Trophoblast cell (in vitro differentiated cells and primary cell): ENCODE results near the gene RASIP1.

Experiments used
- DNase-seq, 2 donors: peaks; one replicate each; pipeline ENCODE4 v3.0.0-alpha.2; 2016
- H2AFZ ChIP-seq: 2 replicates; pipeline ENCODE4 v1.6.1; 2013; ENCODE audit warnings: low read length, moderate library complexity, mild to moderate bottlenecking; ENCODE audit not compliant: insufficient read depth, poor library complexity
- H2AK5ac ChIP-seq: 2 replicates; pipeline ENCODE4 v1.6.1; 2013; ENCODE audit warnings: mild to moderate bottlenecking, low read length
- H2BK120ac ChIP-seq: 2 replicates; pipeline ENCODE4 v1.6.1; 2013; ENCODE audit warnings: low read length, mild to moderate bottlenecking, moderate library complexity; ENCODE audit not compliant: insufficient read depth, poor library complexity
- H2BK12ac ChIP-seq: 2 replicates; pipeline ENCODE4 v1.6.1; 2013; ENCODE audit warnings: mild to moderate bottlenecking, low read length, moderate library complexity
- H2BK5ac ChIP-seq: 2 replicates; pipeline ENCODE4 v1.6.1; 2013; ENCODE audit warnings: low read length, low read depth, moderate library complexity, mild to moderate bottlenecking; ENCODE audit not compliant: poor library complexity
- H3K14ac ChIP-seq: 2 replicates; pipeline ENCODE4 v1.6.1; 2013; ENCODE audit warnings: mild to moderate bottlenecking, low read length
- H3K18ac ChIP-seq: 2 replicates; pipeline ENCODE4 v1.6.1; 2013; ENCODE audit warnings: mild to moderate bottlenecking, low read length
- H3K23ac ChIP-seq: 2 replicates; pipeline ENCODE4 v1.6.1; 2013; ENCODE audit warnings: low read length
- H3K27ac ChIP-seq: 2 replicates; pipeline ENCODE4 v1.5.1; 2013; ENCODE audit warnings: low read depth, mild to moderate bottlenecking, inconsistent platforms, low read length, moderate library complexity
- H3K27me3 ChIP-seq: 2 replicates; pipeline ENCODE4 v1.6.1; 2013; ENCODE audit warnings: inconsistent platforms, mild to moderate bottlenecking, low read length, moderate library complexity; ENCODE audit not compliant: insufficient read depth
- H3K36me3 ChIP-seq, 2 experiments: 1 replicate in 1 of 2; 2 replicates in 1 of 2; pipeline ENCODE4 v1.6.1; 2013; ENCODE audit warnings: low read length in 2 of 2, mild to moderate bottlenecking in 2 of 2, moderate library complexity in 1 of 2; ENCODE audit not compliant: insufficient read depth in 2 of 2, control insufficient read depth in 1 of 2
- H3K4ac ChIP-seq: 2 replicates; pipeline ENCODE4 v1.6.1; 2013; ENCODE audit warnings: low read depth, mild to moderate bottlenecking, low read length, moderate library complexity
- H3K4me1 ChIP-seq, 2 experiments: 1 replicate in 1 of 2; 2 replicates in 1 of 2; pipeline ENCODE4 v1.6.1; 2013; ENCODE audit warnings: low read length in 2 of 2, mild to moderate bottlenecking in 2 of 2, moderate library complexity in 1 of 2; ENCODE audit not compliant: insufficient read depth in 2 of 2, control insufficient read depth in 1 of 2
- H3K4me2 ChIP-seq: 2 replicates; pipeline ENCODE4 v1.6.1; 2013; ENCODE audit warnings: inconsistent platforms, mild to moderate bottlenecking, low read length, moderate library complexity
- H3K4me3 ChIP-seq: 2 replicates; pipeline ENCODE4 v1.5.1; 2013; ENCODE audit warnings: mild to moderate bottlenecking, low read depth, low read length, inconsistent platforms
- H3K79me1 ChIP-seq: one replicate; pipeline ENCODE4 v1.6.1; 2013; ENCODE audit warnings: low read length
- H3K79me2 ChIP-seq: 2 replicates; pipeline ENCODE4 v1.6.1; 2013; ENCODE audit warnings: low read length, mild to moderate bottlenecking; ENCODE audit not compliant: control insufficient read depth, insufficient read depth, poor library complexity
- H3K9ac ChIP-seq: 2 replicates; pipeline ENCODE4 v1.6.1; 2013; ENCODE audit warnings: mild to moderate bottlenecking, low read length
- H3K9me3 ChIP-seq: 2 replicates; pipeline ENCODE4 v1.6.1; 2013; ENCODE audit warnings: low read depth, mild to moderate bottlenecking, control low read depth, inconsistent platforms, low read length; ENCODE audit not compliant: insufficient read depth
- H4K12ac ChIP-seq: 2 replicates; pipeline ENCODE4 v1.6.1; 2013; ENCODE audit warnings: low read depth, mild to moderate bottlenecking, low read length, moderate library complexity
- H4K8ac ChIP-seq: 2 replicates; pipeline ENCODE4 v1.6.1; 2013; ENCODE audit warnings: low read depth, mild to moderate bottlenecking, low read length, moderate library complexity
- H4K91ac ChIP-seq: one replicate; pipeline ENCODE4 v1.6.1; 2013; ENCODE audit warnings: low read depth, mild to moderate bottlenecking, low read length, moderate library complexity
- WGBS: extraction: QIAGEN DNeasy Blood & Tissue Kit; methylation state at CpG from one replicate; pipeline ENCODE4 v1.1.7; 2013; ENCODE audit warnings: missing lambda C conversion rate; ENCODE audit not compliant: insufficient read length, insufficient coverage; ENCODE audit errors: extremely low coverage; 5-methylcytosine and 5-hydroxymethylcytosine counted together

RASIP1 gene

DNA sequence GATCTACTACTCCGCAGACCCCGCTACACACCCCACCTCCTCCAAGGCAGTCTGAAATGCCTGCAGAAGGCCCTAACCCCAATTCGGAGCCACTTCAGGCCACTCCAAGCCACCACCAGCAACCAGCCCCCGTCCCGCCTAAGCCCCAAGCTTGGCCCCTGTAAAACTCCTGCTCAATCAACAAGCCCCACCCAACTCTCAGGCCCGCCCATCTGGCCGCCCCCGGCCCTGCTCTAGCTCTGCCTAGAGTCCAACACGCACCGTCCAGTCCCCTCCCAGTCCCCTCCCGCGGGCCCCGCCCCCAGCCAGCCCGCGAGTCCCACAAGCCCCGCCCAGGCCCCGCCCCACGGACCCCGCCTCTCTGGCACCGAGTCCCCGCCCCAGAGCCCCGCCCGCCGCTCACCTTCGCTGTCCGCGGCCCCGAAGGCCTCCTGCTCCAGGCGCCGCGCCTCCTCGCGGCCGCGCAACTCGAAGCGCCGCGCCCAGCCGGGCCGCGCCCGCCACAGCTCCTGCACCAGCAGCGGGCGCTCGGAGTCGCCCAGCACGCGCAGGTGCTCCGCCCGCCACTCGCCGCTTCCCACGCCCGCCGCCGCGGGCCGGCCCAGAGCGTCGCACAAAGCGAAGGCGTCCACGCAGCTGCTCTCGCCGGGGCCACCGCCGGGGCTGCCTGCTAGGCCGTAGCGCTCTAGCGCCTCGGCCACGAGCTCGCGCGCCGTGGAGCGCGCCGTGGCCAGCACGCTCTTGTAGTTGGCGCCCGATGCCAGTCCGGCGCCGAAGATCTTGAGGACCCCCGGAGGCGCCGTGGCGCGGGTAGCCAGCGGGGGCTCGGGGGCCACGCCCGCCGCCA lies 1.6 kb downstream of the RASIP1 start:
- Histone ChIP-seq H3K4me2 (peak overlapping the region; percentile 72), H2BK120ac (peak overlapping the region; percentile 46)

DNA sequence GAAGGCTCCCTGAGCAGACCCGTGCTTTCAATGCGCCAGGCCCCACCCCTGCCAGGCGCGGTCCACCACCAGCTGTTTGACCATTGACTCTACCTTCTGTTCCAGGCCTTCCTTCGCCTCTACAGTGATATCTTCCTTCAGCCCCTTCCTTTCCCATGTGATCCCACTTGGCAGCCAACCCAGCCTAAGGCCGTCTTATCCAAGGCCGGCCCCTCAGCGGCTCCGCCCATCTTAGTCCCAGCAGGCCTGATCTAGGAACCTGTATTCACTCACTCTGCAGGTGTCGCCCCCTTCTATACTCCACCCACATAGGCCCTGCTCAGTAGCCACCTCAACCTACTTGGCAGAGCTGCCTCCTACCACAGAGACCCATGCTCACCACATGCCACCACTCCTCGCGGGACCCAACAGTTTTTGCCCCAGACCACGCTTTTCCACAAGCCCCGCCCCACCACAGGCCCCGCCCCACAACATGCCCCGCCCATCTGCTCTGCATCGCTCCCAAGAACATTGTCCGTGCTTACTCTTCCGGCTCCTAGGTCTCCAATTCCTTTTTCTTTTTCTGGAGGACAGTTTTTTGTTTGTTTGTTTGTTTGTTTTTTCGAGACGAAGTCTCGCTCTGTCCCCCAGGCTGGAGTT lies 2.9 kb downstream of the RASIP1 start:
- Histone ChIP-seq H3K4ac (no peak overlapping the region), H3K4me1 (peaks cover 9 to 10% of the 10 kb centered on the region in 2 experiments), H3K9me3 (peaks cover 4% of the 10 kb centered on the region), H3K14ac (no peak overlapping the region), H3K9ac (no peak overlapping the region), H3K18ac (no peak overlapping the region), H3K27me3 (peaks cover 16% of the 10 kb centered on the region), H2AFZ (no peak overlapping the region), H2AK5ac (no peak overlapping the region), H4K12ac (no peak overlapping the region), H3K79me2 (no peaks in the 10 kb centered on the region), H3K27ac (no peak overlapping the region), H2BK5ac (no peak overlapping the region), H3K79me1 (peaks cover 8% of the 10 kb centered on the region), H4K8ac (no peak overlapping the region), H3K4me3 (no peak overlapping the region), H3K23ac (no peak overlapping the region), H3K36me3 (no peaks in the 10 kb centered on the region), H4K91ac (no peak overlapping the region), H2BK120ac (no peak overlapping the region), H2BK12ac (no peak overlapping the region), H3K4me2 (no peak overlapping the region)
- no CpG with 5 or more reads among the region's 22 CpGs for WGBS
- DNase-seq, result no peak

More for the DNA sequence above, 1.6 kb downstream of the RASIP1 start:
- no peaks in the 10 kb centered on the region for H3K79me2 ChIP-seq
- no CpG with 5 or more reads among the region's 96 CpGs for WGBS
- no peak overlapping the region for H2AK5ac ChIP-seq
- H3K14ac ChIP-seq, result peak overlapping the region; percentile 60
- no peak overlapping the region for H3K23ac ChIP-seq
- H3K9ac ChIP-seq, result peak overlapping the region; percentile 68
- peak overlapping the region; percentile 17 for H2BK12ac ChIP-seq
- peak overlapping the region; percentile 5 for H3K4me3 ChIP-seq
- no peaks in the 10 kb centered on the region for H3K36me3 ChIP-seq
- H4K12ac ChIP-seq, result peak overlapping the region; percentile 76
- no peak overlapping the region for H2BK5ac ChIP-seq
- H4K8ac ChIP-seq, result peak overlapping the region; percentile 92
- H3K9me3 ChIP-seq, result peaks cover 4% of the 10 kb centered on the region
- H3K4me1 ChIP-seq, result peaks cover 9 to 10% of the 10 kb centered on the region in 2 experiments
- H2AFZ ChIP-seq, result peak overlapping the region; percentile 57
- peaks cover 8% of the 10 kb centered on the region for H3K79me1 ChIP-seq
- no peak overlapping the region for H3K4ac ChIP-seq
- DNase-seq, result peak; percentile 85 to 93
- peaks cover 16% of the 10 kb centered on the region for H3K27me3 ChIP-seq
- H3K27ac ChIP-seq, result no peak overlapping the region
- peak overlapping the region; percentile 61 for H3K18ac ChIP-seq
- H4K91ac ChIP-seq, result peak overlapping the region; percentile 61

DNA sequence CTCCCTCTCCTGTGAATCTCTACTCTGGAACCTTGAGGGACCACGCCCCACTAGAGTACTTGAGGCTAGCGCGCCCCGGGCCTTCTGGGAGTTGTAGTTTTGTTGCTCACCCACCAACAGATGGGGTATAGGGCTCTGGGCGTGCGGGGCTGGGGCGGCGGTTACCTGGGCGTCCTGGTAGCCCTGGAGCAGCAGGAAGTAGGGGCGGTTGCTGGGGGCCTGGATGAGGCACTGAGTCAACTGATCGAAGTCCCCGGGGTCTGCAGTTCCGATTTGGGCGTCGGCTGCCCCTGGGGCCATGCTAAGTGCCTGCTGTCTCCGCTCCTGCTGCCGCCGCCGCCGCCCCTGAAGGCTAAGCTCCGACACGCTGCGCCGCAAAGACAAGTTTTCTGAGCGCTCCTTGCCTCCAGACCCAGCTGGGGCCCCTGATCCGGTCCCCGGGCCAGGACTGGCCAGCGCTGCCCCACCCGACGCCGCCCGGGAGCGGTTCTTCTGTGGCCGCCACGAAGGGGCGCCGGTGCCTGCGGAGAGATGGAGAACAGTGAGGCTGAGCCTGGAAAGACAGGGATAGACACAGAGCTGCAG lies 5.3 kb downstream of the RASIP1 start:
- WGBS, result no CpG with 5 or more reads among the region's 38 CpGs
- H3K4ac ChIP-seq, result no peak overlapping the region
- H2BK120ac ChIP-seq, result peak overlapping the region; percentile 34
- no peak overlapping the region for H2BK12ac ChIP-seq
- H3K27ac ChIP-seq, result no peak overlapping the region
- no peaks in the 10 kb centered on the region for H3K36me3 ChIP-seq
- H3K4me3 ChIP-seq, result peak overlapping the region; percentile 59
- H3K23ac ChIP-seq, result no peak overlapping the region
- peak overlapping the region; percentile 4 for H4K91ac ChIP-seq
- peak overlapping the region; percentile 30 for H2AFZ ChIP-seq
- H3K27me3 ChIP-seq, result peaks cover 10% of the 10 kb centered on the region
- H3K79me2 ChIP-seq, result no peaks in the 10 kb centered on the region
- H3K79me1 ChIP-seq, result peaks cover 8% of the 10 kb centered on the region
- peaks cover 9 to 10% of the 10 kb centered on the region in 2 experiments for H3K4me1 ChIP-seq
- H2AK5ac ChIP-seq, result no peak overlapping the region
- H4K8ac ChIP-seq, result peak overlapping the region; percentile 79
- peaks cover 2% of the 10 kb centered on the region for H3K9me3 ChIP-seq
- peak overlapping the region; percentile 51 for H3K14ac ChIP-seq
- no peak overlapping the region for H2BK5ac ChIP-seq
- DNase-seq, result peak; percentile 64 to 73
- peak overlapping the region; percentile 82 for H4K12ac ChIP-seq
- H3K4me2 ChIP-seq, result peak overlapping the region; percentile 88
- H3K9ac ChIP-seq, result no peak overlapping the region
- peak overlapping the region; percentile 23 for H3K18ac ChIP-seq

DNA sequence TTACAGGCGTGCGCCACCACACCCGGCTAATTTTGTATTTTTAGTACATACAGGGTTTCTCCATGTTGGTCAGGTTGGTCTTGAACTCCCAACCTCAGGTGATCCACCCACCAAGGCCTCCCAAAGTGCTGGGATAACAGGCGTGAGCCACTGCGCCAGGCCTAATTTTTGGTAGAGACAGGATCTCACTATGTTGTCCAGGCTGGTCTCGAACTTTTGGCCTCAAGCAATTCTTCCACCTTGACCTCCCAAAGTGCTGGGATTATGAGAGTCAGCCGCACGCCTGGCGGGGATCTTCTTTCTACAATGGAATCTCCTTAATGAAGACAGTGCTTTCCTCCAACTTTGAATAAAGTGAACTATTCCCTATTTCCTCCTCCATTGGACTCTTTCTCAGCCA lies 5.8 kb downstream of the RASIP1 start:
- Histone ChIP-seq H3K27ac (no peak overlapping the region), H3K9me3 (no peaks in the 10 kb centered on the region), H3K4ac (no peak overlapping the region), H3K14ac (no peak overlapping the region), H4K12ac (no peak overlapping the region), H3K36me3 (no peaks in the 10 kb centered on the region), H2BK12ac (no peak overlapping the region), H2BK5ac (no peak overlapping the region), H2AFZ (no peak overlapping the region), H3K4me1 (peaks cover 9 to 10% of the 10 kb centered on the region in 2 experiments), H4K8ac (no peak overlapping the region), H2AK5ac (no peak overlapping the region), H3K27me3 (peaks cover 5% of the 10 kb centered on the region), H4K91ac (no peak overlapping the region), H3K23ac (no peak overlapping the region), H3K4me2 (peak overlapping the region; percentile 88), H3K18ac (no peak overlapping the region), H3K9ac (no peak overlapping the region), H3K79me2 (no peaks in the 10 kb centered on the region), H3K79me1 (peaks cover 8% of the 10 kb centered on the region), H3K4me3 (no peak overlapping the region), H2BK120ac (no peak overlapping the region)
- no peak for DNase-seq
- no CpG with 5 or more reads among the region's 9 CpGs for WGBS
